ENCODE data around the gene GARIN5A.

GARIN5A gene

GRCh38 chr19:50437862-50438449 is 38.7 kb downstream of the GARIN5A start:
- no peak for TF ChIP-seq EZH2phosphoT487 (IDR thresholded peaks at IDR 0.05; ENCODE audit: borderline replicate concordance, low read length)
- TF ChIP-seq, protein P1, sequence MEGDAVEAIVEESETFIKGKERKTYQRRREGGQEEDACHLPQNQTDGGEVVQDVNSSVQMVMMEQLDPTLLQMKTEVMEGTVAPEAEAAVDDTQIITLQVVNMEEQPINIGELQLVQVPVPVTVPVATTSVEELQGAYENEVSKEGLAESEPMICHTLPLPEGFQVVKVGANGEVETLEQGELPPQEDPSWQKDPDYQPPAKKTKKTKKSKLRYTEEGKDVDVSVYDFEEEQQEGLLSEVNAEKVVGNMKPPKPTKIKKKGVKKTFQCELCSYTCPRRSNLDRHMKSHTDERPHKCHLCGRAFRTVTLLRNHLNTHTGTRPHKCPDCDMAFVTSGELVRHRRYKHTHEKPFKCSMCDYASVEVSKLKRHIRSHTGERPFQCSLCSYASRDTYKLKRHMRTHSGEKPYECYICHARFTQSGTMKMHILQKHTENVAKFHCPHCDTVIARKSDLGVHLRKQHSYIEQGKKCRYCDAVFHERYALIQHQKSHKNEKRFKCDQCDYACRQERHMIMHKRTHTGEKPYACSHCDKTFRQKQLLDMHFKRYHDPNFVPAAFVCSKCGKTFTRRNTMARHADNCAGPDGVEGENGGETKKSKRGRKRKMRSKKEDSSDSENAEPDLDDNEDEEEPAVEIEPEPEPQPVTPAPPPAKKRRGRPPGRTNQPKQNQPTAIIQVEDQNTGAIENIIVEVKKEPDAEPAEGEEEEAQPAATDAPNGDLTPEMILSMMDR (IDR thresholded peaks at IDR 0.05; ENCODE audit: low read depth, low read length, poor library complexity, severe bottlenecking), result no peak
- Histone ChIP-seq H3K4me1 (ENCODE audit: control insufficient read depth, low read length) (peaks cover 33% of the 10 kb centered on the region), H3F3A (ENCODE audit: control insufficient read depth, insufficient read depth) (peaks cover 14% of the 10 kb centered on the region)

GRCh38 chr19:50435627-50436026 is 41.0 kb downstream of the GARIN5A start:
- TF ChIP-seq, protein P1 (IDR thresholded peaks at IDR 0.05; ENCODE audit: low read depth, low read length, poor library complexity, severe bottlenecking), result no peak
- TF ChIP-seq EZH2phosphoT487 (IDR thresholded peaks at IDR 0.05; ENCODE audit: borderline replicate concordance, low read length), result no peak
- H3K36me3 ChIP-seq (ENCODE audit: control insufficient read depth, low read length), result peaks cover 36% of the 10 kb centered on the region
- no peaks in the 10 kb centered on the region for H3K9me2 ChIP-seq (replicated peaks; ENCODE audit: control insufficient read depth, low read length)
- peaks cover 26% of the 10 kb centered on the region for H3F3A ChIP-seq (ENCODE audit: control insufficient read depth, insufficient read depth)
- no peak overlapping the region for H3K4me3 ChIP-seq (ENCODE audit: low read length)
- peaks cover 12% of the 10 kb centered on the region for H3K79me2 ChIP-seq (ENCODE audit: control insufficient read depth, low read length)
- peak overlapping the region; percentile 84; the same call in 1 of the 2 replicates for H3K4me2 ChIP-seq (ENCODE audit: low read length)
- no peak overlapping the region; the same call in 1 of the 2 replicates for H3K27ac ChIP-seq (ENCODE audit: low read depth, low read length)
- H3K27me3 ChIP-seq (ENCODE audit: control insufficient read depth, low read length), result no peaks in the 10 kb centered on the region
- no peaks in the 10 kb centered on the region for H3K9me3 ChIP-seq (ENCODE audit: control insufficient read depth, insufficient read depth, low read length)
- H3K4me1 ChIP-seq (ENCODE audit: control insufficient read depth, low read length), result peaks cover 50% of the 10 kb centered on the region
- H4K20me1 ChIP-seq (ENCODE audit: control insufficient read depth, insufficient read depth, low read depth, low read length), result no peaks in the 10 kb centered on the region

More at GRCh38 chr19:50437862-50438449, 38.7 kb downstream of the GARIN5A start:
- Histone ChIP-seq H3K4me2 (ENCODE audit: low read length) (no peak overlapping the region), H3K4me3 (ENCODE audit: low read length) (no peak overlapping the region), H3K27ac (ENCODE audit: low read depth, low read length) (no peak overlapping the region), H4K20me1 (ENCODE audit: control insufficient read depth, insufficient read depth, low read depth, low read length) (no peaks in the 10 kb centered on the region), H3K79me2 (ENCODE audit: control insufficient read depth, low read length) (peaks cover 6% of the 10 kb centered on the region), H3K9me3 (ENCODE audit: control insufficient read depth, insufficient read depth, low read length) (no peaks in the 10 kb centered on the region), H3K9me2 (replicated peaks; ENCODE audit: control insufficient read depth, low read length) (no peaks in the 10 kb centered on the region), H3K27me3 (ENCODE audit: control insufficient read depth, low read length) (no peaks in the 10 kb centered on the region), H3K36me3 (ENCODE audit: control insufficient read depth, low read length) (peaks cover 38% of the 10 kb centered on the region)

DNA sequence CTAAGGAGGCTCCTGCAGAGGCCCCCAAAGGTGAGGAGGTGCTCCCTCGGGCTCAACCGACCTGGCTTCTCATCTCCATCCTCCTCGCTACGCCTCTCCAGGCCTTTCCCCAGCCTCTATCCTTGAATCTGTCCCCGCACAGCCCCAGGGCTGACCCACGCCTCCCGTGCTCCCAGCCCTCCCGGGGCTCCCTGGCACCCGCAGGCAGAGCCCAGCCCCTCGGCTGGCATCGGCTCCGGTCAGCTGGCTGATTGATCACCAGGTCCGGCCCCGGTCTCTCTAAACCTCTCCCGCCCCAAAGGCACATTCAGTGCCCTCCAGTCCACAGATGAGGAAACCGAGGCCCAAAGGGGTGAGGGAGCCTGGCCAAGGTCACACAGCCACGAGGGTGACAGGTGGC is 41.4 kb downstream of the GARIN5A start:
- H3K27me3 ChIP-seq (ENCODE audit: control insufficient read depth, low read length), result no peaks in the 10 kb centered on the region

More for the DNA sequence above, 41.4 kb downstream of the GARIN5A start:
- H3K4me2 ChIP-seq (ENCODE audit: low read length), result peak overlapping the region; percentile 84
- H3K9me2 ChIP-seq (replicated peaks; ENCODE audit: control insufficient read depth, low read length), result no peaks in the 10 kb centered on the region
- peak overlapping the region; percentile 96 for H3K27ac ChIP-seq (ENCODE audit: low read depth, low read length)
- TF ChIP-seq EZH2phosphoT487 (IDR thresholded peaks at IDR 0.05; ENCODE audit: borderline replicate concordance, low read length), result no peak
- TF ChIP-seq, protein P1 (IDR thresholded peaks at IDR 0.05; ENCODE audit: low read depth, low read length, poor library complexity, severe bottlenecking), result no peak
- peak overlapping the region; percentile 80 for H3K4me3 ChIP-seq (ENCODE audit: low read length)
- no peaks in the 10 kb centered on the region for H3K9me3 ChIP-seq (ENCODE audit: control insufficient read depth, insufficient read depth, low read length)
- peaks cover 12% of the 10 kb centered on the region for H3K79me2 ChIP-seq (ENCODE audit: control insufficient read depth, low read length)
- H3F3A ChIP-seq (ENCODE audit: control insufficient read depth, insufficient read depth), result peaks cover 29% of the 10 kb centered on the region
- peaks cover 54% of the 10 kb centered on the region for H3K4me1 ChIP-seq (ENCODE audit: control insufficient read depth, low read length)
- H3K36me3 ChIP-seq (ENCODE audit: control insufficient read depth, low read length), result peaks cover 36% of the 10 kb centered on the region
- H4K20me1 ChIP-seq (ENCODE audit: control insufficient read depth, insufficient read depth, low read depth, low read length), result no peaks in the 10 kb centered on the region

Data from DOHH2 (cell line).